ENCODE data around the gene CYP24A1.

The CYP24A1 gene

GRCh38 chr20:54110457-54110856 is 63.3 kb downstream of the CYP24A1 start:
- no peak for ATAC-seq

GRCh38 chr20:54110041-54110440 is 63.7 kb downstream of the CYP24A1 start:
- ATAC-seq: no peak

DNA sequence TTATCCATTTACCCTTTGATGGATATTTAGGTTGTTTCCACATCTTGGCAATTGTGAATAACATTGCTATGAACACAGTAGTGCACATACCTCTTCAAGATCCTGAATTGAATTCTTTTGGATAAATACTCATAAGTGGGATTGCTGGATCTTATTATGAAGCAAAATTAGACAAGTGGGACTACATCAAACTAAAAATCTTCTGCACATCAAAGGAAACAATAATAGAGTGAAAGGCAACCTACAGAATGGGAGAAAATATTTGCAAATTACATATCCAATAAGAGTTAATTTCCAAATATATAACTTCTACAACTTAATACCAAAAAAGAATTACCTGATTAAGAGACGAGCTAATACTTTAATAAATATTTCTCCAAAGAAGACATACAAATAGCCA is 65.0 kb downstream of the CYP24A1 start:
- ATAC-seq: no peak

- no peak for ATAC-seq
Observed at GRCh38 chr20:54108326-54108642, 65.5 kb downstream of the CYP24A1 start.

DNA sequence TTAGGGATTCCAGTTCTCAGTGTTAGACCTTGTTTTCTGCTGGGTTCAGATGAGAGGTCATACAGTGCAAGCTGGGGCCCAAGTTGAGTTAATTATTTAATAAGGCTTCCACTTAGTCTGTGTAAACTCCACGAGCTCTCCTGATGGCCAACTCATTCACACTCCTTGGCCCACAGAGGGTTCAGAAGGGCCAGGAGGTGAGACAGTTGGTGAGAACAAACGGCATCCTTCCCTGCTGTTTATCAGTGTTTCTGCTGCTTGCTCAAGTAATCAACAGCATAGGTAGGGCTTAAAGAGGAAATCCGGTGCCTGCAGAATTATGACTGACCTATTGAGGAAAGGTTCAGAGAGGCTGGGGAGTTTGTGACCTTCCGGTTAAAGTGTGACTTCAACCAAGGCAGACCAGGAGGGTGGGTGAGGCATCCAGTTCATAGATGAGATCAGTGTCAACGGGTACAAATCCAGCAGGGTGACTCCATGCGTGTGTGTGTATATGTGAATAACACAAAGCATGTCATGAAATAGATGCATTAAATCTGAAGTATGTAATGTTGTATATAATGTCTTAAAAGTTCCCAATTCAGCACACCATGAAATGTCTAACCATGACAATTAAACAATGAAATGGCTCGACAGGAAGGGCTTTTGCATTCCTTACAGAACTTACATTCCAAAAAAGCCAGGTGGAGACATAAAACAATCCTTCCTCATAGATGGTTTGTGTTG is 66.0 kb downstream of the CYP24A1 start:
- ATAC-seq: no peak

- no peak for ATAC-seq
Observed at GRCh38 chr20:54107181-54107580, 66.6 kb downstream of the CYP24A1 start.

- no peak for ATAC-seq
Observed at GRCh38 chr20:54106162-54106561, 67.6 kb downstream of the CYP24A1 start.

- ATAC-seq: no peak
Observed at GRCh38 chr20:54105653-54106052, 68.1 kb downstream of the CYP24A1 start.

DNA sequence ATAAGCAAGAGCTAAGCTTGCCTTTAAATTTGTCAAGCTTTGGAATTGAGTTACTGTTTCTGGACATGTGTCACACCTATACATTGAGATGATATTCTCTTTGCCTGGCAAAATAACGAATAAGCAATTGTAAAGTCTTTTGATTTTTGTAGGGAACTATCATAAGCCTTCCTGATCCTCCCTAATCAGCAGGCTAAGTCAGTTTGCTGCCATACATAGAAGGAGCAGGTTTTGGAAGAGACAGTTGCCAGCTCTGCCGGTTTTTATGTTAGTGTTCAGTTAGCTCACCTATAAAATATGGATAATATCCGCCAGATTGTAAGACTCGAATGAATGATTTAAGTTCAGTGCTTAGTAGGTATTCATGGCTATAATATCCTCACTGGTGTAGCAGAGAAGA is 69.0 kb downstream of the CYP24A1 start:
- no peak for ATAC-seq

GRCh38 chr20:54103762-54104600 is 69.8 kb downstream of the CYP24A1 start:
- no peak for ATAC-seq

Measured in activated CD4-positive, CD25-positive, alpha-beta regulatory T cell treated with anti-CD3 and anti-CD28 coated beads, Interleukin-2, amount 50 U/mL, for 24 hours (primary cell).